Progenitor cell of endocrine pancreas (in vitro differentiated cells): ENCODE measurements around the gene AGO3. TPM values are rescaled to one million over a fixed set of nuclear protein-coding genes. Genes with fewer than 3 reads are reported as not detected.

ENCODE experiments used
- DNase-seq: peaks from one replicate; pipeline ENCODE4 v3.0.0; 2021; ENCODE audit warnings: low spot score; ENCODE audit not compliant: unreplicated experiment
- H3K27ac Mint-ChIP-seq: 2 replicates; pipeline ENCODE4 v1.8.0; 2021; ENCODE audit warnings: mild to moderate bottlenecking, moderate library complexity, mixed read lengths
- H3K27me3 Mint-ChIP-seq: 2 replicates; pipeline ENCODE4 v1.8.0; 2021; ENCODE audit warnings: mixed read lengths
- H3K36me3 Mint-ChIP-seq: 2 replicates; pipeline ENCODE4 v1.8.0; 2022; ENCODE audit warnings: mixed read lengths; ENCODE audit not compliant: insufficient read depth
- H3K4me1 Mint-ChIP-seq: 2 replicates; pipeline ENCODE4 v1.8.0; 2021; ENCODE audit warnings: low read depth, mixed read lengths
- H3K4me3 Mint-ChIP-seq: 2 replicates; pipeline ENCODE4 v1.8.0; 2021; ENCODE audit warnings: low read depth, mild to moderate bottlenecking, moderate library complexity, mixed read lengths
- H3K9me3 Mint-ChIP-seq: 2 replicates; pipeline ENCODE4 v1.8.0; 2021; ENCODE audit warnings: low read depth, mixed read lengths
- total RNA-seq: library from RNA; stranded (reverse); gene quantifications from 2 replicates; pipeline ENCODE4 v1.2.1, GENCODE V29; 2021
- TF ChIP-seq, protein P1 (sequence below): fragments of 200-600 bp; sonication (generic); IDR thresholded peaks from one replicate; pipeline ENCODE4 v1.5.0; 2021; ENCODE audit warnings: antibody characterized with exemption, mild to moderate bottlenecking; ENCODE audit not compliant: unreplicated experiment

The AGO3 gene
- total RNA-seq, 1 donor from 2014 or later = 40.8 TPM

DNA sequence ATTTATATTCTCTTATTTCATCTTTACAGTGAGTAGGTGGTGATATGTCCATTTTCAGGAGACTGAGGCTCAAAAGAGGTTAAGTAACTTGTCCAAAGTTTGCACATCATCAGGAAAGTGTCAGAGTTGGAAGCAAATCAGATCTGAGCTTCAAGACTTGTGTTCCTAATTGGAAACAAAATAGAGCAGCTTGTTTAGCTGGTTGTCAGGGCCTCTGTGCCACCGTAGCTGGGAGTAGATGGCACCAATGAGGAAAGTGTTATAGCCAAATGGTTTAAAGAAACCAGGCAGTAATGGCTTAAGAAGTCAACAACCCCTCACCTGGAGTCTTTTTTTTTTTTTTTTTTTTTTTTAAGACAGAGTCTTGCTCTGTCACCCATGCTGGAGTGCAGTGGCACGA lies 28.2 kb upstream of the AGO3 start:
- Mint-ChIP-seq H3K27ac (no peak overlapping the region), H3K36me3 (peaks cover 31% of the 10 kb centered on the region), H3K4me1 (no peaks in the 10 kb centered on the region), H3K27me3 (no peaks in the 10 kb centered on the region), H3K4me3 (no peak overlapping the region), H3K9me3 (no peaks in the 10 kb centered on the region)
- DNase-seq = no peak
- TF ChIP-seq, protein P1, sequence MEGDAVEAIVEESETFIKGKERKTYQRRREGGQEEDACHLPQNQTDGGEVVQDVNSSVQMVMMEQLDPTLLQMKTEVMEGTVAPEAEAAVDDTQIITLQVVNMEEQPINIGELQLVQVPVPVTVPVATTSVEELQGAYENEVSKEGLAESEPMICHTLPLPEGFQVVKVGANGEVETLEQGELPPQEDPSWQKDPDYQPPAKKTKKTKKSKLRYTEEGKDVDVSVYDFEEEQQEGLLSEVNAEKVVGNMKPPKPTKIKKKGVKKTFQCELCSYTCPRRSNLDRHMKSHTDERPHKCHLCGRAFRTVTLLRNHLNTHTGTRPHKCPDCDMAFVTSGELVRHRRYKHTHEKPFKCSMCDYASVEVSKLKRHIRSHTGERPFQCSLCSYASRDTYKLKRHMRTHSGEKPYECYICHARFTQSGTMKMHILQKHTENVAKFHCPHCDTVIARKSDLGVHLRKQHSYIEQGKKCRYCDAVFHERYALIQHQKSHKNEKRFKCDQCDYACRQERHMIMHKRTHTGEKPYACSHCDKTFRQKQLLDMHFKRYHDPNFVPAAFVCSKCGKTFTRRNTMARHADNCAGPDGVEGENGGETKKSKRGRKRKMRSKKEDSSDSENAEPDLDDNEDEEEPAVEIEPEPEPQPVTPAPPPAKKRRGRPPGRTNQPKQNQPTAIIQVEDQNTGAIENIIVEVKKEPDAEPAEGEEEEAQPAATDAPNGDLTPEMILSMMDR = no peak

DNA sequence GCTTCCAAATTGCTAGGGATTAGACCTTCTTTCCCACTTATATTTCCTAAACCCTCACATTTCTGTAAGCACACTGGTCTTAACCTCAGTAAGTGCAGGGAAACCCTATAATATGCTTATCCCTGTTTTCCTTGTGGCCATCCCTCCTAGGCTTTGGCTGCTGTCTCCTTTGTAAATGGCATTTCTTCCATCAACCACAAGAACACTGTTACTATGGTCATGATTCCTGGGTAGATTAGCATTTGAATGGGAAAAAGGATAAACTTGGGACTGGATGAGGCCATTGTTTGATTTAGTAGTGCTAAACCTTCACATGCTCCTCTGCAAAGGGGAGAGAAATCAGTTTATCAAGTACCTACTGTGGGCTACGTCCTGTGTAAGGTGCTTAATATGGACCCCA lies 16.2 kb upstream of the AGO3 start:
- Mint-ChIP-seq H3K27me3 (no peaks in the 10 kb centered on the region), H3K4me1 (no peaks in the 10 kb centered on the region), H3K4me3 (no peak overlapping the region), H3K36me3 (peaks cover 31% of the 10 kb centered on the region), H3K9me3 (no peaks in the 10 kb centered on the region), H3K27ac (no peak overlapping the region)
- TF ChIP-seq, protein P1 = no peak
- no peak for DNase-seq

DNA sequence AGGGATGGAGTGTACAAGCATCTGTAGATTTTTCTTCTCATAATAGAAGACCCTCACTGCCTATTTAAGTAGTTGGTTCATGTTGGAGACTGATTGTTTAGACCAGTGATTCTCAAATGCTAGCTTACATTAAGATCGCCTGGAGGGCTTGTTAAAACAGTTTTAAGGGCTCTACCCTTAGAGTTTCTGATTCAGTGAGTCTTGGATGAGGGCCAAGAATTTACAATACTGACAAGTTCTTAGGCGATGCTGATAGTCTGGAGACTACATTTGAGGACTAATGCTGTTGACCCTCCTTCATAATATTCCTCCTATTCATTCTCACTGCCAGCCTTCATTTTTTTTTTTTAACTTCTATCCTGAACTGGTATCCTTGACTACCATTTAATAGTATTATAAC lies 15.2 kb upstream of the AGO3 start:
- DNase-seq = no peak
- no peaks in the 10 kb centered on the region for H3K9me3 Mint-ChIP-seq
- peaks cover 33% of the 10 kb centered on the region for H3K36me3 Mint-ChIP-seq
- no peak overlapping the region for H3K4me3 Mint-ChIP-seq
- no peaks in the 10 kb centered on the region for H3K4me1 Mint-ChIP-seq
- H3K27me3 Mint-ChIP-seq = no peaks in the 10 kb centered on the region
- TF ChIP-seq, protein P1 = no peak
- no peak overlapping the region for H3K27ac Mint-ChIP-seq

DNA sequence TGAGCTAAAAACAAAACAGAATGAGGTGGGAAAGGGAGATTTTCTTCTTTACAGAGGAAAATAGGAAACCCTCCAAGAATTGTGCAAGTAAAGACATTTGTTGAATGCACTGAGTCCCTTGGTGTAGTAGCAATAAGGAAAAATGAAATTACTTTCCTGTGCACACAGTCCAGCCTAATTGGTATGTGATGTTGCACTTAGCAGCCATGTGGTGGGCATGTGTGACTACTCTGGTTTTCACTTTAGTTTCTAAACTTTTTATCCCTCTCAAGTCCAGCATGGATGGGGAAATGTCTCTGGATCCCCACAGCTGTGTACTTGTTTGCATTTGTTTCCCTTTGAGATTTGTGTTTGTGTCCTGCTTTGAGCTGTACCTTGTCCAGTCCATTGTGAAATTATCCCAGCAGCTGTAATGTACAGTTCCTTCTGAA lies 7.1 kb upstream of the AGO3 start:
- Mint-ChIP-seq H3K9me3 (no peaks in the 10 kb centered on the region), H3K4me3 (no peak overlapping the region), H3K4me1 (no peaks in the 10 kb centered on the region), H3K27ac (no peak overlapping the region), H3K27me3 (no peaks in the 10 kb centered on the region), H3K36me3 (peaks cover 14% of the 10 kb centered on the region)
- TF ChIP-seq, protein P1 = no peak
- no peak for DNase-seq

DNA sequence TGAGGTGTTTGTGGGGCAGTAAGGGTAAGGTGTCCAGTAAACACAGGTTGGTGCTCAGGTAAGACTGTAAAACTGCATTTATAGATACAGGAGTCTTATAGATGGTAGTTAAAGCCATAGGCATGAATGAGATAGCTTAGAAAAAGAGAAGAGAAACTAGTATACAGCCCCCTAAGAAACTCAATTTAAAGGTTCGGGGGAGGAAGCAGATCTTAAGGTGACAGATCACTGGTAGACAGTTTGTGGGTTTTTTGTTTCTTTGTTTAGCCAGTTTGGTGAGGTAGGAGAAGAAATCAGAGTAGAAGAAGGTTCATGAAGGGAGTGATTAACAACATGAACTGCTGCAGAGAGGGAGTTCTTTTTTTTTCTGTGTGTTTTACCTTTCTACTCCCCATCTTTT lies 6.1 kb upstream of the AGO3 start:
- Mint-ChIP-seq H3K36me3 (peaks cover 12% of the 10 kb centered on the region), H3K9me3 (no peaks in the 10 kb centered on the region), H3K4me3 (no peak overlapping the region), H3K4me1 (peaks cover 2% of the 10 kb centered on the region), H3K27me3 (no peaks in the 10 kb centered on the region), H3K27ac (no peak overlapping the region)
- no peak for DNase-seq
- TF ChIP-seq, protein P1 = no peak
